IPS DF 19.7 (cell line): ENCODE measurements around the gene ACOXL.

Experiments used
- DNase-seq: peaks from one replicate; pipeline ENCODE4 v3.0.0-alpha.2; 2013; ENCODE audit warnings: low read depth, low spot score

ACOXL gene

DNA sequence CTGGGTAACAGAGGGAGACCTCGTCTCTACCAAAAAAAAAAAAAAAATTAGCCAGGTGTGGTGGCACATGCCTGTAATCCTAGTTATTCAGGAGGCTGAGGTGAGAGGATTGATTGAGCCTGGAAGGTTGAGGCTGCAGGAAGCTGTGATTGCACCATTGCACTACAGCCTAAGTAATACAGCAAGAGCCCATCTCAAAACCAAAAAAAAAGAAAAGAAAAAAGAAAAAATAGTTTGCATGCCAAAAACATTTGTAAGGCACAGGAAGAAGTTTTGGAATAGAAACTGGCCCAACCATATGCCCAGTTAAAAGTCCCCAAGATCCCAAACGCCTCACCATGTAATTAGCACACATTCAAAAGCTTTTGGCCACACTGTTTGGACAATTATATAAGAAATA is 13.4 kb upstream of the ACOXL start:
- DNase-seq: no peak

DNA sequence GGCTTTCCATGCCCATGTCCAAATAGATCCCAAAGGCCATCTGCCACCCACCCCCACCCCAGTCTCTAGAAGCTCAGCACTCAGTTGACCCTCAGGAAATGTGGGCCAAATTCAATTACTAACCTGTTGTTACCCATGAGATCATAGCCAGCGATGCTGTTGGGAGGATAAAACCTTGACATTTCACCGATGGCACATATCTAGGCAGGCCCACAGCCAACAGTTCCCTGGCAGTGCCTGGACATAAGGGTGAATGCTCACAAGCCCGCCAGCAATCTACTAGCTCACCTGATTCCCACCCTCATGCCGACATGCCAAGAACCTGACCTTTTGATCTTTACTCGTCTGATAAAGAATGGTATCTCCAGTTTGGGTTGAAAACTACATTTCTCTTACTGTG is 11.8 kb upstream of the ACOXL start:
- no peak for DNase-seq

DNA sequence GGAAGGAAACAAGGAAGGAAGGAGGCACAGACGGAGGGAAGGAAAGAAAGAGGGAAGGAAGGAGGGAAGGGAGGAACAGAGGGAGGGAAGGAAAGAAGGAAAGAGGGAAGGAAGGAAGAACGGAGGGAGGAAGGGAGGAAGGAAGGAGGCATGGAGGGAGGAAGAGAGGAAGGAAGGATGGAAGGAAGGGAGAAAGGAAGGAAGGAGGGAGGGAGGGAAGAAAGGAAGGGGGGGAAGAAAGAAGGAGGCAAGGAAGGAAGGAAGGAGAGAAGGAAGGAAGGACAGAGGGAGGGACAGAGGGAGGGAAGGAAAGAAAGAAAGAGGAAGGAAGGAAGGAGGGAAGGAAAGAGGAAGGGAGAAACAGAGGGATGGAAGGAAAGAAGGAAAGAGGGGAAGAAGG is 7.6 kb upstream of the ACOXL start:
- DNase-seq: no peak

DNA sequence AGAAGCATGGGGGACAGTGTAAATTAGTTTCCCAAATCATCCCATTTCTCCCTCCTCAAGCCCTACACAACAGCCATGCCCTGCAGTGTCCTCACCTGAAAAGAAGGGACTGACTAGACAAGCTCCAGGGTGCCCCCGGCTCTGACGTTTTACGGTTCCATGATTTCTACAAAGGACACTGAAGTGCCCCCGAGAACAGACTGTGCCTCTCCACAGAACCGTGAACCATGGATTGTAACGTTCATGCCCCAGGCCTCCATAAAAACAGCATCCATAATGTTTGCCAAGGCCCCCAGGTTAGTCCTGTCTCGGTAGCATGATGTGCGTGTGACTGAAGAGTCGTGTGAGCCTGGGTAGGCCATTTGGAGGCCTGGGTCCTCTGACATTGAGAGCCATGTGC is 7.0 kb upstream of the ACOXL start:
- DNase-seq: no peak

DNA sequence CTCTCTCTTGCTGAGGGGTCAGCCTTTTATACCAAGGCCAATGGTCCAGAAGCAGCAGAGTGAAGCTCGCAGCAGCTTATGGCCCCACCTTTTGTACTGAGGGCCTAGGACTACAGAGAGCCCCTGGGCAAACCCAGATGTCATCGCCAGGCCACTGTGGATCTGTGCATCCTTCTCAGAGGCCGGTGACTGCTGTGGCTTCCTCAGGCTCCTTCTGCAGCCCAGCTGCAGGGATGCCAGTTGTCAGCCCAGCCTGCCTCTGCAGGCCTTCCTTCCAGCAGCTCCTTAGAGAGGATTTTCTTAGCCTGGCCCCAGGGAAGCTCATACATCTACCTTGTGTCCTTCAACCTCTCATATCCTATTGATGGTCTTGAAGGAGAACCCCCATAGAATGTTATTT is 6.5 kb upstream of the ACOXL start:
- no peak for DNase-seq

DNA sequence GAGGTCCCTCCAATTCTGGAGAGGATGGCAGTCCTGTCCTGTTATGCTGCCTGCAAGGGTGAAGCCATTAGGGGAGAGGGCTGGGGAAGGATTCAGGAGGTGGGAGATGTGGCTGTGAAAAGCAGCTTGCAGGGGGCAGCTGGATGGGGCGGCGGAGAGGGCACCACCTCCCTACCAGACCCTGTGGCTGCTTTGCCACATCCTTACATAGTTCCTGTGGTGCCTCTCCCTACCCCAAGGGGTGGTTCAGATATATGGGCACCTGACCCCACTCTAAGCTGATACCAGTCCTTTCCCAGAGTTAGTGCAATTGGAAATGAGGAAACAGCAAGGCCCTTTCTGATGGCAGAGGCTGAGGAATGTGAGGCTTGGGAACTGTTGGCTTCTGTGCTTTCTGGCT is 6.1 kb upstream of the ACOXL start:
- DNase-seq: no peak

DNA sequence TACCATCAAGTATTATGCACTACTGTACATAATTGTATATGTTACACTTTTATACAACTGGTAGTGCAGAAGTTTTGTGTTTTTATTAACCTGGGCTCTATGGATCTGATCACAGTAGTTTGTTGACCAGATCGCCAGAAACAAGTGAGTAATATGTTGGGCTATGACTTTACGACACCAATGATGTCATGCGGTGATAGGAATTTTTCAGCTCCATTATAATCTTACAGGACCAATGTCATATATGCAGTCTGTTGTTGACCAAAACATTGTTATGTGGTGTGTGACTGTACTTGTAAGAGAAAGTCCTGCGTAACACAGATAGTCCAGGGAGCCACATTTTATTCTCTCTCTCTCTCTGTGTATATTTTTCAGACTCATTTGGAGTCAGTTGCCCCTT is 4.5 kb upstream of the ACOXL start:
- no peak for DNase-seq

DNA sequence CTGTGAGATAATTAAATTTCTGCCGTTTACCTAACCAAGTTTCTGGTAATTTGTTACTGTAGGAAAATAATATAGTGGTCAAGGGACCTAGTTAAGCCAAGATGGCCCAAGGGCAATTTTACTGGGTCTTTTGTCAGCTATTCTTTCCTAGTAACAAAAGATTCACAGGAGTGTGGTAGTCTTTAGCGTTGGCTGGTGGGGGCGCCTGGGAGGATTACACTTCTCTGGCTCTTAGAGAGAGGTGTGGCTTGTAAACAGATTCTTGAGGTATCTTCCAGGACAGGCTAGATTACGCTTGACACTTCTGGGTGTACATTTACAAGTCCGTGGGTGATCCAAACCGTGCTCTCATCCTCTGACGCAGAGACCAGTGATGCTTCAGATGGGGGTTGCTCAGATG is 3.3 kb upstream of the ACOXL start:
- no peak for DNase-seq

DNA sequence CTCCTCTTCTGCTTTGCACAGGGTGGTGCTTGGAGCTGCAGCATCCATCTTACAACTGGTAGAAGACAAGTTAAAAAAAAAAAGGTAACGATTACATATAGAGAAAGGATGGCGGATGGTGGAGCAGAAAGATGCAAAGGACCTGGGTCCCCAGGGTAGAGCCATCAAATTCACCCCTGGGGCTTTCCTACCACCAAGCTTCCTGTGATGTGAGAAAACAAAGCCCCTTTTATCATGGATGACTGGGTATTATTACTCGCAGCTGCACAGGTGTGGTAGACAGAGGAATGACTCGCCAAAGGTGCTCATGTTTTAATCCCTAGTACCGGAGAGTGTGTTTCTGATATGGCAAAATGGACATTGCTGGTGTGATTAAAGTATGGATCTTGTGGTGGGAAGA is 1.3 kb upstream of the ACOXL start:
- no peak for DNase-seq

DNA sequence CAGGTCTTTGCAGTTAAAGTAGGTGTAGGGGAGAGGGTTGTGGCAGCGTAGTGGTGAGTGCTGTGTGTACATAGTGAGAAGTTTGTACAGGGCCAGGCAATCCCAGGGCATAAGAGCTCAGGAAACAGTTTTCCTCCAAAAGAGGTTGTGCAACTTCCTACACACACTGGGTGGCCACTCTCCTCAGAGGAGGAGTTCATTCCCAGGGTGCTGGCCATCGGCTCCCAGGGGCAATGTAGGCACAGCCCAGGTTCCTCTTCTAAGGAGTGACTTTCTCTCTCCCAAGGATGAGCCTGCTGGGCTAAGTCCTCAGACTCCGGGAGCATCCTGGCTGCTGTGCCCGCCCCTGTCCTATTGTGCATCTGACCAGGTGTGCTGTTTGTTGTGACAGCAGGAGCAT is 3.0 kb downstream of the ACOXL start:
- no peak for DNase-seq

DNA sequence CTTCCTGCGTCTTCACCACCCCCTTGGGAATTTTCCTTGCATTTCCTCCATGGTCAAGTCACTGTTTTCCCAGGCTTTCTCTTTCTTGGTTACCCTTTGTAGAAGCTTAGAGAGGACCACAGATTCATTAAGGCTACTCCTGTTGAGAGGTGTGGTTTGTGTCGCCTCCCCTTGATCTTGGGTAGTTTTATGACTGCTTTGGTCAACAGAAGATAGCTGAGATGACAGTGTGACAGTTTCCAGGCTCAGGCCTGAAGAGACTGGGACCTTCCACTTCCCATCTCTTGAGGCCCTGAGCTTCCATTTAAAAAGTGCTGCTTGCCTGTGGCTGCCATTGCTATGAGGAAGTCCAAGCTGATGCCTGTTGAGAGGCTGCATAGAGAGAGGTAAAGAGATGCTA is 5.4 kb downstream of the ACOXL start:
- DNase-seq: no peak

DNA sequence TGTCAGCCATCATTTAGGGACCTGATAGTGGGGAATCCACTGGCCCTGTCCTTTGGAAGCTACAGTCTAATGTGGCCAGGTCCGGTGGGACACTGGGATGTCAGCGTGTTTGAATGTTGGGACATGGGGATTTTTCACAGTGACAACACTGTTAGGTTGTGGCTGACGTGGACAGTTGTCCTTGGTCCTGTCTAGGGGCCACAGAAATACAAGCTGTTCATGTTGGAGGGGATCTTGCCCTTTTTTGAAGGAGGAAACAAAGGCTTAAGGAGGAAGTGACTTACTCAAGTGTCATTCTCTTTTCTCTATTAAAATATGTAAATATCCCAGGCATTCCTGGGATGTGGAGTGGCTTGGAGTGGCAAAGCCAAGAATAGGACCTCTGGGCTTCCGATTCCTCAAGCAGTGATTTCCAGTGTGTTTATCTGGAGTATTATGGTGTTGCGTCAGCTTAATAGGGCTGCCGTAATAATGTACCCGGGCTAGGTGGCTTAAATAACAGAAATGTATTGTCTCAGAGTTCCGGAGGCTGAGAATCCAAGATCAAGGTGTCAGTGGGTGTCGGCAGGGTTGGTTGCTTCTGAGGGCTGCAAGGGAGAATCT is 8.5 kb downstream of the ACOXL start:
- no peak for DNase-seq

DNA sequence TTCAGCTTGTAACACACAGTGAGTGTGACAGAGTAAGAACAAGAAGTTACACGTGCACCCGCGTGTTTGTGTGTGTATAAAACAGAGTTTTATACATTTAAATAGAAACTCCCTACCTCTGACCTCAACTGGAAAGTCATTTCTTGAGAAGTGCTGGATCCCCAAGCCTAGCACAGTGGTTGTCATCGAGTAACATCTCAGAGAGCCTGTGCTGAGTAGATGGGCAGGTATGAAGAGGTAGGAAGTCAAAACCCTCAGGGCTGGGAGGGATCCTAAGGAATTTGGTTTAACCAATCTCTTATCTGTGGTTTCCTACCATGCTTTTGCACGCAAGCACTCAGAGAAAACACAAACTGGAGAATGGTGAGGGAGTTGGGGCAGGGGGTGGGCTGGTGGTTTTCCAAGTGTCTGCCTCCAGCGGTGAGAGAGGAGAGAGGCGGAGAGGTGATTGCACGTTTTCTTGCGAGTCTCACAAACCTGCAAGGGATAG is 9.2 kb downstream of the ACOXL start:
- no peak for DNase-seq

DNA sequence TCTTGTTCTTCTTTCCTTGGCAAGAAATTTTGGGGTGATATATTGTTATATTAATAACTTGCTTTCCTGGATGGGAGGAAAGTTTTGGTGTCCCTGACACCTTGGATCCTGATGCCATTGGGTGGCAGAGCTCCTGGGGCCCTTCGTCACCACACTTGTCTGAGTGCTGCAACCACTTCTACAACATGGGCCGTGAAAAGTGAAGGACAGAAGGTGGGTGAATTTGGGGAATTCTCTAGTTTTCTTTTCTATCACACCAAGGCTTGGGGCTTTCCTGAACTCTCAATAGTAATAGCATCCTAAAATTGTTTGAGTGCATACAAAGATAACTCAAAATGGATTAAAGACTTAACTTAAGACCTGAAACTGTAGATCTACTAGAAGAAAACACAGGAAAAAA is 10.0 kb downstream of the ACOXL start:
- no peak for DNase-seq

DNA sequence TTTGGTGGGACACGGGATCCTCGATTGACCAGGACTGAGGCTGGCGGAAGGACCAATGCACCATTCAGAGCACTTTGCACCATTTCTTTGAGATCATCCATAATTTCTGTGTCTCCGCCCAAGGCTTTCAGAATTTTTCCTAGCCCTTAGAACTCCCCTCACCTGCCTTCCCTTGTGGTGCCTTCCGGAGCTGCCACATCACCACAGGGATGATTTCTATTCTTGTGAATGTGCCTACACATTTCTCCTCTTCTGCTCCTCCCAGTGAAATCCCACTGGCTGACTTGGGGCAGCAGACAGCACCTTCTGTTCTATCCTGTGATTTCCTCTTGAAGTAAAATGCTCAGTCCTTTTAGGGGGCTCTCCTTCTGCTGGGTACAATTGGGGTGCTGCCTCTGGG is 11.2 kb downstream of the ACOXL start:
- DNase-seq: no peak

DNA sequence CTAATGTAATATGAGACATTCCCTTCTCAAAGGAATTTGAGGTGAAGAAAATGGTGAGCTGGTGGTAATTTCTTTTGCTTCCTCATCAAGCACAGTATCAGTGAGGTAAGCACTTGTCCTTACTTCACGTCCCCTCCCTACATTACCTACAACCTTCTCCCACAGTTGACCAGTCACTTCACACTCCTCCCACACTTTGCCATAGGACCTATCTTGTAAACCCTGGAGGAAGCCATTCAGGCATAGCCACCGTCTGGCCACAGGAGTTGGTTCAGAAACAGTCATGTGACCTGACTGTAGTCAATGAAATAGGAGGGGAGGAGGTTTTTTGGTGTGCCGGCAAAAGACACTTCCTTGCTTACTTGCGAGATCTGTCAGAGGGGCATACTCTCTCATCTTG is 12.1 kb downstream of the ACOXL start:
- no peak for DNase-seq

DNA sequence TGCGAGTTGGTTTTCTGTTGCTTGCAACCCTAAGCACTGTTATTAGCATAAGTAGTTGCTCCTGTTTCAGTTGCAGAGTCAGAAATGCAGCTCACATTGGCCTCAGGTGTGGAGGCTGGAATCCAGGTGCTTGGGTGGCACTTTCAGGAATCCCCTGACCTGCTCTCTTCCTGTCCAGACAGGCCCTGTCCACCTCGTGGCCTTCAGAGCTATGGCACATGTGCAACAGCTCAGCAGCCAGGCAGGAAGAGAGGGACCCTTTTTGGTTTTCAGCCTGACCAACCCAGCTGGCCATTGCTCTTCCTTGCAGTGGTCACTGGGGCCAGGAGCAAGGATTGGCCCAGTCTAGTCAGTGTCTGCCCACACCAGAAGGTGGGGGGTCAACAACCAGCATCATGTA is 12.7 kb downstream of the ACOXL start:
- no peak for DNase-seq

DNA sequence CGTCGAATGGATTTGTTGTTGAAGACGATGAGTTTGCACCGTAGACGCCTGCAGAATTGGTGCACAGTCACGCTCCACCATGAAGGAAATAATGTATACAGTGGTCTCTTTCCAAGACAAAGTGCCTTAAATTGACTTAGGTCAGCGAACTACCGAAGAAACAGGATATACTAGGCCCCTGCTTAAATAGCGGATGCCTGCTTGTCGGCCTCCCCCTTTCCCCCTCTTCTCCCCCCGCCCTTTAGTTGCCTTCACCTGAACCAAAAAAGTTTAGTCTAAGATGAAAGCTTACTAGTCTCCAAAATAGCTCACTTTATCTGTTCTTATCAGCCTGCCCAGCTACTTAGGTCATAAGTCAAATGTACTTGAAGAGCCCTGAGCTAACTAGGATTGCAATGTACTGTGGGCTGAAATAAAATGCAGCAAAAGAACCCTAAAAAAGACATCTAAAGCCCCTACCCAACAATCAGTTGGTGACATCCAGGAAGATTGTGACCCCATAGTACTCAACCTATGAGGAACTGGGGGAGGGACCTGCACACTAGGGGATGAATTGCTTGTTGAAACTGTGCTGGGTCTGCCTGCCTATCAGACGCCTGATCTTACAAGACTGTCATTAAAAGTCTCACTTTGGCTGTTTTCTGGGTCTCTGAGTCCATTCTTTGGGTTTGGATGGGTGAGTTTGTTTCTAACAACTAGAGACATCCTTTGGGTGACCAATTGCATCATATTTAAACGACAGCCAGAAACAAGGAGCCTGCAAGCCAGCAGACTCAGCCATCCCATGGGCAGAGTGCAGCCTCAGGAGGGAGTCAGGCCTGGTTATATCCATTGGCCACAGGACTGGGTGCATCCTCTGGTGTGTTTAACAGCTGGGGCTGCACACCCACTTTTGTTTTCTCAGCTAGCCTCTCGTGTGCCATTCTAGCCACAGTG is 14.5 kb downstream of the ACOXL start:
- DNase-seq: no peak

DNA sequence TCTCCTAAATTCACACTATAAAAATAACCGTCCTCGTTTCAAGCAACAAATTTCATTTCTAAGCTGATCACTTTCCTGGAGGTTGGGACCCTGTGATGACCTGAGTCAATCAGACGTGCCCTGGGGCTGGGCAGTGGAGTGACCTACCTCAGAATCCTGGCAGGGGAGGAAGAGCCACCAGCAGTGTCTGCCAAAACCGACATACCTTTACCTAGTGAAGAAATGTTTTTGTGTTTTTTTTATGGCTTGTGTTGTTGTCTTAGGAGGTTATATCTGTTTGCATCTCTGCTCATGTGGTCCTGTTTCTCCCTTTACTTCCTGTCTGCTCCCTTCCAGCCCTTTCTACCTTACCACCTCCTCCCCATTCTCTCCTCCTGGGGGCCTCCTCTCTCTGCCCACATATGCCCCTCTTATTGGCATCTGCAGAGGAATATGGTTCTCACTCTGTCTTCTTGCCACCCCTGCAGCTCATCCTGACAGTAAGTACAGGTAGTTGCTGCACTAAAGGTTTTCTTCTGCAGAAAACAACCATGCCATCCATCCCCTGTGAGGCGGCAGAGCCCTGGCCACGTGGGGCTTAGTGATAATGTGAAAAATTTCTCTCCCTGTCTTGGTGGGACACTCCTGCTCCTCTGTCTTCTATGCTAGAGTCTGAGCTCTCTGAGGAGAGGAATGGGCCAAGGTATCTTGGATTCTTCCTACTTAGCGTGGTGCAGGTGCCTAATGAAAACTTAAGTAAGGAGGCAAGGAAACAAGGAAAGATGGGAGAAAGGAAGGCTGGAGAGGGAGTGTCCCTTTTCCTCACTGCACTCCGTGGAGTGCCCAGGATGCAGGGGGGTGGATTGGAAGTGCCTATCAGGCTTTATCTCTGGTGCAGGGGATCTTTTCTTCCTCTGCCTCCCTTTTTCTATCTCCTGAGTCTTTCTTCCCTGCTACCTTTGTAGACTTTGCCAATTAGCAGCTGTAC is 15.4 kb downstream of the ACOXL start:
- DNase-seq: no peak

DNA sequence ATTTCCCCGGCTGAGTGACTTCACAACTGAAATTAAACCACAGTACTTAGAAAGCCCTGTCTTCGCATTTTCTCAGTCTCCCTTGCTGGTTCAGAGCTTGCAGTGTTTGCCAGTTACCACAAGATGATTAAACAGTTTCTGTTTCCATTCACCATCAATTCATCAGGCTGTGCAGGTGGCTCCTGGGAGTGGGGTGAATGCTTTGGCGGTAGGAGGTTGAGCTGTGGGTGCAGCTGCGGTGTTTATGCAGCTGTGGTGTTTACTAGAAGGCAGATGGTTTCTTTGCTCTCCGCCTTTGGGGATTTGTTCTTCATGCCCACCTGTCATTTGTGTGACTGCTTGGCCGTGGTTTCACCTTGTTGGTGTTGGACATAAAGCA is 16.1 kb downstream of the ACOXL start:
- no peak for DNase-seq

DNA sequence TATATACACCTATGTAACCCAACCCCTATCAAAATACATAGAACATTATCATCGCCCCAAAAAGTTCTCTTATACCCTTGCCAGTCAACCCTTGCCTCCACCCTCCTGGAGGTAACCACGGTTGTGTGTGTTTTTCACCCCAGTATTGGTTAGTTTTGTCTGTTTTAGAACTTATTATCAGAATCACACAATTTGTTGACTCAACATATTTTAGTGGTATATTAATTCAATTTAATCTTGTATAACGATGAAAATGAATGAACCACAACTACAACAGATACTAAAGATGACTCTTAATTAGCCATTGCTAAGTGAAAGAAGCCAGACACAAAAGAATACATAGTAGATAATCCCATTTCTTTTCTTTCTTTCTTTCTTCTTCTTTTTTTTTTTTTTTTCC is 19.3 kb downstream of the ACOXL start:
- no peak for DNase-seq

DNA sequence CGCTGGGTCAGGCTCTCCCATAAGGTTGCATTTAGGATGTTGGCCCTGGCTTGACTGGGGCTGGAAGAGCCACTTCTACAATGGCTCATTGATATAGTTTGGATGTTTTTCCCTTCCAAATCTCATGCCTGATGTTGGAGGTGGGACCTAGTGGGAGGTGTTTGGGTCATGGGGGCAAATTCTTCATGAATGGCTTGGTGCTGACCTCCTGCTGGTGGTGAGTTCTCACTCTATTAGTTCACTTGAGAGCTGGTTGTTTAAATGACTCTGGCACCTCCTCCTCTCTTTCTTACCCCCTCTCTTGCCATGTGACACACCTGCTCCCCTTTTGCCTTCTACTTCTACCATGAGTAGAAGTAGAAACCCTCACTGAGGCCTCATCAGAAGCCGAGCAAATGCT is 20.5 kb downstream of the ACOXL start:
- DNase-seq: no peak
